ENCODE results near the gene MUC22.
A peak's percentile ranks its signal among the peaks of the same experiment; 100 is the strongest.
"Not testable (repeated sequence)": the region's sequence is repeated elsewhere in the genome, so short reads cannot be mapped to it uniquely, and the experiment has no call there.

The MUC22 gene

DNA sequence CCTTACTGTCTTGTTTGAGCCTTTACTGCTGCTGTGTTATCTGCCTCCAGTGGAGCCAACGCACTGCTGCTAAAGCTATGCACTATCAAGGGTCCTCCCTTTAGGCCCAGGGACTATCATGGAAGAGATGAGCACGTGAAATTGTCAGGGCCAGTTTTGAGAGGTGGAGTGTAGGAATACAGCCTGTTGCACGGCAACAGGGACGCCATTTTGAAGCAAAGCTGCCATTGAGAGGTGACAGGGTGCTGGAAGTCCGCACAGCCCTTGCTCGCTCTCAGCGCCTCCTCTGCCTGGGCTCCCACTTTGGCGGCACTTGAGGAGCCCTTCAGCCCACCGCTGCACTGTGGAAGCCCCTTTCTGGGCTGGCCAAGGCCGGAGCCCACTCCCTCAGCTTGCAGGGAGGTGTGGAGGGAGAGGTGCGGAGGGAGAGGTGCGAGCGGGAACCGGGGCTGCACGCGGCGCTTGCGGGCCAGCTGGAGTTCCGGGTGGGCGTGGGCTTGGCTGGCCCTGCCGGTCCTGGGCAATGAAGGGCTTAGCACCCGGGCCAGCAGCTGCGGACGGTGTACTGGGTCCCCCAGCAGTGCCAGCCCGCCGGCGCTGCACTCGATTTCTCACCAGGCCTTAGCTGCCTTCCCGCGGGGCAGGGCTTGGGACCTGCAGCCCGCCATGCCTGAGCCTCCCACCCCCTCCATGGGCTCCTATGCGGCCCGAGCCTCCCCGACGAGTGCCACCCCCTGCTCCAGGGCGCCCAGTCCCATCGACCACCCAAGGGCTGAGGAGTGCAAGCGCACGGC lies 10.0 kb upstream of the MUC22 start:
- DNase-seq, result not testable (repeated sequence)

DNA sequence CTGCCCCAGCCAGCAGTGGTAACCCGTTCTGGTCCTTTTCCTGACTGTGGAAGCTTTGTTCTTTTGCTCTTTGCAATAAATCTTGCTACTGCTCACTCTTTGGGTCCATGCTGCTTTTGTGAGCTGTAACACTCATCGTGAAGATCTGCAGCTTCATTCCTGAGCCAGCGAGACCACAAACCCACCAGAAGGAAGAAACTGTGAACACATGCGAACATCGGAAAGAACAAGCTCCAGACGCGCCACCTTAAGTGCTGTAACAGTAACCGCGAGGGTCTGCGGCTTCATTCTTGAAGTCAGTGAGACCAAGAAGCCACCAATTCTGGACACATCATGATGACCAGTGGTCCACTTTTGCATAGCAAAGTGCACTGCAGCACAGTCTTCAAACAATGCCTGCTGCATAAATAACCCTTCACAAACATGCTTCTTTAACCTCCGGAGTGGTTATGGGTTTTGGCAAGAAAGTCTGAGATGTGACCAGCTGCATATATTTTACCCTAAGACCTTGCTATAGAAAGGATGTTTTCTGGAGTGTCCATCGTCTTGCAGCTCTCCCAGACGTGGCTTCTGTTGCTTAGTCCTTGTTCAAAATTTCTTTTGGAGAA lies 8.9 kb upstream of the MUC22 start:
- DNase-seq, result no peak

DNA sequence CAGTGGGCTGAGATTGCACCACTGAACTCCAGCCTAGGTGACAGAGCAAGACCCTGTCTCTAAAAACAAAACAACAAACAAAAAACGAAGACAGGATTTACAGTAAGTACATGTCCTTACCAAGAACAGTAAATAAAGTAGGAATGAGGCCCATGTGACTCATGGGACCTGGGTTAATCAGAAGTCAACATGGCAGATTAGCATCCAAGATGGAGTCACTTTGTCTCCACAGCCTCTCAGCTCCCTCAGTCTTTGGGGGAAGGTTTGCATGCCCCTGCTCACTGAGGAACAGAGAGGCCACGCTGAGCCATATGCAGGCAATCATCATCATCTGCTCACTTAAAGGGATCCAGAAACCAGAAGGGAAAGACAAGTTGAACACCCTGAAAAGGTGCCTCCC lies 7.8 kb upstream of the MUC22 start:
- DNase-seq, result no peak

DNA sequence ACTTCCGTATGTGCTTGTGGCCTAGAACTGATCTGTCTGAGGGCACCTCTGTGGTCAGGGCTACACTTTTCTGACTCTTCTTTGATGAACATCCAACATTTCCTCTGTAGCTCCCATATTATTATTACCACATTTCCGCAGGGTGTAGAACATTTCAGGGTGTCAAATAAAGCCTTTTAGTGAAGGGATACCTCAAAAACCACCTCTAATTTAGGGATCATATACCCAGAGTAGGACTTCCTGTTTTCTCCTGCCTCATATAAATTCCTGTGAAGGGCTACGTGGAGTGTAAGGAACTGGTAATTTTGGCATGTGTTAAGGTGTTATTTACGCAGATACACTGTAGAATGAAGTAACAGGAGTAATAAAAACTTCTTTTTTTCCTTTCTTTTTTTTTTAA lies 5.5 kb upstream of the MUC22 start:
- DNase-seq, result no peak

DNA sequence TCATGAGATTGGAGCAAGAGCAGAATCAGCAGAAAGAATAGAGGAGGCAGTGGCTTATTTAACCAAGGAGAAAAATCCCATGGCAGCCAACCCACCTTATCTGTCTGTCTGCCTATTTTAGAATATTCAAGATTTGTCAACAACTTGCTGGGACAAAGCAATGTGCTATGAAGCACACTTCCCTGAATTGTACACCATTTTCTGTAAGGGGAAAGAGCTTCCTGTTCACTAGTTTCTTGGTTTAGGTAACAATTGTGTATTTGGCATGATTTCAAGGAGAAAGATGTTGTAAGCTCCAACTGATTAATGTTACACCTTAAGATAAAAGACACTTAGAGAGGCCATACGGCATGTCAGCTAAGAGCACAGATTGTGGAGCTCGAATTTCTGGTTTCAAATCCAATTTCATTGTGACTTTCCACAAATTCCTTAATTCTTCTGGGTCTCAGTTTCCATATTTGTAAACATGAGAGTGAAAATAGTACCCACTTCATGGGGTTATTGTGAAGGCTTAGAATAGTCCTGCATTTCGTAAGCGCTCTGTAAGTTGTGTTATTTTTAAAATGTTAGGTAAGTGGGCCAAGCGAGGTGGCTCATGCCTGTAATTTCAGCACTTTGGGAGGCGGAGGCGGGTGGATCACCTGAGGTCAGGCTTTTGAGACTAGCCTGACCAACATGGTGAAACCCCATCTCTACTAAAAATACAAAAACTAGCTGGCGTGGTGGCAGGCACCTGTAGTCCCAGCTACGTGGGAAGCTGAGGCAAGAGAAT lies 4.8 kb upstream of the MUC22 start:
- DNase-seq, result no peak

DNA sequence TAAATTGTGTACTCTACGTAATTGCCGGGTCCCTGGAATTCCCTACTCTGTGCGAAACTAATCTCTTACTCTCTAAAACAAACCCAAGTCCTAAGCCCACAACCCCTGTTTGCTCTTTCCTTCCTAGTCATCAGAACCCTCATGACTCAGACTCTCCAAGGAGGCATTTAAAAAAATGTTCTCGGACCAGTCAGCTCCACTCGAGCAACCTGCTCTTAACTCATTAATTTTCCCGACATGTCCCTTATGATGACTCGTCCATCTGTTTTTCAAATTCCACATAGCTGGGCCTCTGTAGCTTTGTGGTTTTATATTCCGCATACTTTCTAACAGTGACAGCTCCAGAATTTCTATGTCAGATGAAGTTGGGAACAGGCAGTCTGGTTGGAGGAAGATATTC lies 2.6 kb upstream of the MUC22 start:
- no peak for DNase-seq

DNA sequence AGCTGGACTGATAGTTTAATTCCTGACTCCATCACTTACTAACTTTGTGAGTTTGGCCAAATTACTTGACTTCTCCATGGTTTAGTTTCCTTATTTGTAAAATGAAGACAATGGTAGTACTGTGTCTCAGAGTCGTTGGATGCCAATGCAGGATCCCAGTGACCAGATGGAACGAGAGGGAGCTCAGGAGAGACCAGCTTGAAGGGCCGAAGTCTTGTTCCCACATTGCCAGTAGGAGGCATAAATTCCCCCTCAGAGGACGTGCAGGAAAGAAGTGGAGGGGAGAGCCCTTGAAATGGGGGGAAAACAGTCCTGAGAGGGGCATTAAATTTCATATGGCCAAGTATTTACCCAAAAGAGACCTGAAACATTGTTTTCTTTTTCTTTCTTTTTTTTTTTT lies 2.1 kb upstream of the MUC22 start:
- DNase-seq, result no peak

DNA sequence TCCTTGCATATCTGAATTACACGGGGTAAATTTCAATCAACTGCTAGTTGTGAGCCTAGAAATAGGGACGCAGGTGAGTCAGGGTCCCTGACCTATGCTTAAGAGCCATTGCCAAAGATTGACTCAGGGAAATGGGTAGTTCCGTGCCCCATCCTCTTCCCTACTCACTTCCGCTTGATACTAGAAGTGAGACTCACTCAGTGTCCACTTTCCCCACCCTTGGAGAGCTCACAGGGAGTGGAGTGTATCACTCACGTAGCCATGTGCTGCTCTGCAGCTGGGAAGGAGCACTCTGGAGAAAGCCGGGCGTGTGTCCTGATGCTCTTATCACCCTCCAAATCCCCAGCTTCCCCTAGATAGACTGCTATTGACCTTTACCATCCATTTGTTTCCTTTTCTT lies 543 bp upstream of the MUC22 start:
- DNase-seq, result no peak

DNA sequence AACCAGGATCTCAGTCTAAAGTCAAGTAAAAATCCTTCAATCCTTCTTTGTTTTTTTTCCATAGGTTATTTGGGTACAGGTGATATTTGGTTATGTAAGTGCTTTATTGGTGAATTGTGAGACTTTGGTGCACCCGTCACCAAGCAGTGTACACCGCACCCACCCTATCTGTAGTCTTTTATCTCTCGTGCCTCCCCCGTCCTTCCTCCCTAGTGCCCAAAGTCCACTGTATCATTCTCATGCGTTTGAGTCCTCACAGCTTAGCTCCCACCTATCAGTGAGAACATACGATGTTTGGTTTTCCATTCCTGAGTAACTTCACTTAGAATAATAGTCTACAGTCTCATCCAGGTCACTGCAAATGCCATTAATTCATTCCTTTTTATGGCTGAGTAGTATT lies 879 bp downstream of the MUC22 start:
- no peak for DNase-seq

DNA sequence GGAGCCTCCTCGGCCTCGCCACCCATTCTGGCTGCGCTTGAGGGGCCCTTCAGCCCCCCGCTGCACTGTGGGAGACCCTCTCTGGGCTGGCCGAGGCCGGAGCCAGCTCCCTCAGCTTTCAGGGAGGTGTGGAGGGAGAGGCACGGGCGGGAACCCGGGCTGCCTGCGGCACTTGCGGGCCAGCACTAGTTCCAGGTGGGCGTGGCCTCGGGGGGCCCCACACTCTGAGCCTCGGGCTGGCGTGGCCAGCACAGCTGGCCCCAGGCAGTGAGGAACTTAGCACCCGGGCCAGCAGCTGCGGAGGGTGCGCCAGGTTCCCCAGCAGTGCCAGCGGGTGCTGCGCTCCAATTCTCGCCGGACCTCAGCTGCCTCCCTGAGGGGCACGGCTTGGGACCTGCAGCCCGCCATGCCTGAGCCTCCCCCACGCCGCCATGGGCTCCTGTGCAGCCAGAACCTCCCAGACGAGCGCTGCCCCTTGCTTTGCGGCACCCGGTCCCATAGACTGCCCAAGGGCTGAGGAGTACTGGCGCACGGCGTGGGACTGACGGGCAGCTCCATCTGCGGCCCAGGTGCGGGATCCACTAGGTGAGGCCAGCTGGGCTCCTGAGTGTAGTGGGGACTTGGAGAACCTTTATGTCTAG lies 6.5 kb downstream of the MUC22 start:
- DNase-seq, result no peak

DNA sequence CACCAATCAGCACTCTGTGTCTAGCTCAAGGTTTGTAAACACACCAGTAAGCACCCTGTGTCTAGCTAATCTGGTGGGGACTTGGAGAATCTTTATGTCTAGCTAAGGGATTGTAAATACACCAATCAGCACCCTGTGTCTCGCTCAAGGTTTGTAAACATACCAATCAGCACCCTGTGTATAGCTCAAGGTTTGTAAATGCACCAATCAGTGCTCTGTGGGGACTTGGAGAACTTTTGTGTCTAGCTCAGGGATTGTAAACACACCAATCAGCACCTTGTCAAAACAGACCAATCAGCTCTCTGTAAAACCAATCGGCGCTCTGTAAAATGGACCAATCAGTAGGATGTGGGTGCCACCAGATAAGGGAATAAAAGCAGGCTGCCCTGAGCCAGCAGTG lies 7.2 kb downstream of the MUC22 start:
- not testable (repeated sequence) for DNase-seq

DNA sequence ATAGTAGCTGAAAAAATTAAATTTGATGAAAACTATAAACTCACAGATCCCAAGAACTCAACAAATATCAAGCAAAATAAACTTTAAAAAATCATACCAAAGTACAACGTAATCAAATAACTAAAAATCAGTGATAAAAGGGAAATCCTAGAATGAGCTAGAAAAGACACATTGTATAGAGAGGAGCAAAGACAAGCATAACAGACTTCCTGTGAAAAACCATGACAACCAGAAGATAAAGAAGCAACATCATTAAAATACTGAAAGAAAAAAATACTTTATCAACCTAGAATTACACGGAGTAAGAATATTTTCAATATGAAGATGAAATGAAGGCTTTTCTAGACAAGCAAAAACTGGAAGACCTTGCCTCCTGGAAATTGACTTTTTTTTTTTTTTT lies 9.8 kb downstream of the MUC22 start:
- no peak for DNase-seq

DNA sequence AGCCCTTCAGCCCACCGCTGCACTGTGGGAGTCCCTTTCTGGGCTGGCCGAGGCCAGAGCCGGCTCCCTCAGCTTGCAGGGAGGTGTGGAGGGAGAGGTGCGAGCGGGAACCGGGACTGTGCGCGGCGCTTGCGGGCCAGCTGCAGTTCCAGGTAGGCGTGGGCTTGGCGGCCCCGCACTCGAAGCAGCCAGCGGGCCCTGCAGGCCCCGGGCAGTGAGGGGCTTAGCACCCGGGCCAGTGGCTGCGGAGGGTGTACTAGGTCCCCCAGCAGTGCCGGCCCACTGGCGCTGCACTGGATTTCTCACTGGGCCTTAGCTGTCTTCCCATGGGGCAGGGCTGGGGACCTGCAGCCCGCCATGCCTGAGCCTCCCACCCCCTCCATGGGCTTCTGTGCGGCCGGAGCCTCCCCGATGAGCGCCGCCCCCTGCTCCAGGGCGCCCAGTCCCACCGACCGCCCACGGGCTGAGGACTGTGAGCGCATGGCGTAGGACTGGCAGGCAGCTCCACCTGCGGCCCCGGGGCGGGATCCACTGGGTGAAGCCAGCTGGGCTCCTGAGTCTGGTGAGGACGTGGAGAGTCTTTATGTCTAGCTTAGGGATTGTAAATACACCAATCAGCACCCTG lies 10.5 kb downstream of the MUC22 start:
- DNase-seq, result not testable (repeated sequence)

DNA sequence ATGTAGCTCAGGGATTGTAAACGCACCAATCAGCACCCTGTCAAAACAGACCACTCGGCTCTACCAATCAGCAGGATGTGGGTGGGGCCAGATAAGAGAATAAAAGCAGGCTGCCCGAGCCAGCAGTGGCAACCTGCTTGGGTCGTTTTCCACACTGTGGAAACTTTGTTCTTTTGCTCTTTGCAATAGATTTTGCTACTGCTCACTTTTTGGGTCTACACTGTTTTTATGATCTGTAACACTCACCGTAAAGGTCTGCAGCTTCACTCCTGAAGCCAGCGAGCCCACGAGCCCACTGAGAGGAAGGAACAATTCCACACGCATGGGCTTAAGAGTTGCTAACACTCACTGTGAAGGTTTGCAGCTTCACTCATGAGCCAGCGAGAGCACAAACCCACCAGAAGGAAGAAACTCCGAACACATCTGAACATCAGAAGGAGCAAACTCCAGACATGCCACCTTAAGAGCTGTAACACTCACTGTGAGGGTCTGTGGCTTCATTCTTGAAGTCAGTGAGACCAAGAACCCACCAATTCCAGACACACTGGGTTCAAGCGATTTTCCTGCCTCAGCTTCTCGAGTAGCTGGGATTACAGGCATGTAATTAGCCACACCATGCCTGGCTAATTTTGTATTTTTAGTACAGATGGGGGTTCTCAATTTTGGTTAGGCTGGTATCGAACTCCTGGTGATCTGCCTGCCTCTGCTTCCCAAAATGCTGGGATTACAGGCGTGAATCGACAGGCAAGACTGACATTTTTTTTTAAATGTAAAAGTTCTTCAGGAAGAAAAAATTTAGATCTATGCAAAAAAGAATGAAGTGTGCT lies 11.6 kb downstream of the MUC22 start:
- DNase-seq, result not testable (repeated sequence)

DNA sequence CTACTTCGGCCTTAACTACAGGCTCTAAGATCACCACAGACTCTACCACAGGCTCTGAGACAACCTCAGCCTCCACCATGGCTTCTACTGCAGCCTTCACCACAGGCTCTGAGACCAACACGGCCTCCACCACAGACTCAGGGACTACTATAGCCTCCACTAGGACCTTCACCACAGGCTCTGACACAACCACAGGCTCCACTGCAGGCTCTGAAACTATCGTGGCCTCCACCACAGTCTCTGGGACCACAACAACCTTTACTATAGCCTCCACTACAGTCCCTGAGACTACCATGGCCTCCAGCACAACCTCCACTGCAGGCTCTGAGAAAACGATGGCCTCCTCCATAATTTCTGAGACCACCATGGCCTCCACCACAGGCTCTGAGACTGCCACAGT lies 15.3 kb downstream of the MUC22 start:
- DNase-seq, result no peak

DNA sequence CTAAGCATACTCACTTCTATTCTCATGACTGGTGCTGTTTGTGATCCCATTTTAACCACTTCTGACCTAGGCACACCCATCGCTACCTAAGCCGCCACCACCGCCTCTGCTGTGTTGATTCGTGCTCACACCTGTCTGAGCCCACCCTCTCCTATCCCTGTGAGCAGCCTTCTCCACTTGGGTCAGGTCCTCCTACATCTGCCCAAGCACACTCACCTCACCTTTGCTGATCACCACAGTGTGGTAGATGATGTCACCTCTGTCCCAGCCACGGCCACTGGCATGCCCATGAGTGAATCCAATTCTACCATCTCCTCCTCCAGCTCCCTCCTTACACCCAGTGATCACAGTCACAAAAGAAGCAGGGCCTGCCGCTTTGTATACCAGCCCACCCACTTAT lies 20.8 kb downstream of the MUC22 start:
- peak; percentile 14 for DNase-seq

DNA sequence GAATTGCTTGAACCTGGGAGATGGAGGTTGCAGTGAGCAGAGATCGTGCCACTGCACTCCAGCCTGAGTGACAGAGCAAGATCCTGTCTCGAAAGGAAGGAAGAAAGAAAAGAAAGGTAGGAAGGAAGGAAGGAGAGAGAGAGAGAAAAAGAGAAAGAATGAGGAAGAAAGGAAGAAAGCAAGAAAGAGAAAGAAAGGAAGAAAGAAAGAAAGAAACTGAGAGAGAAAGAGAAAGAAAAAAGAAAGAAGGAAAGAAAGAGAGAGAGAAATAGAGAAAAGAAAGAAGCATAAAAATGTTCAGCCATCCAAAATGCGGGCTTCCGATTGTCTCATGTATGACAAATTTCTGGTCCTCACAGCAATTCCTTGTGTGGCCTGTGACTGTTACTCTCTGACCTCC lies 22.8 kb downstream of the MUC22 start:
- no peak for DNase-seq

DNA sequence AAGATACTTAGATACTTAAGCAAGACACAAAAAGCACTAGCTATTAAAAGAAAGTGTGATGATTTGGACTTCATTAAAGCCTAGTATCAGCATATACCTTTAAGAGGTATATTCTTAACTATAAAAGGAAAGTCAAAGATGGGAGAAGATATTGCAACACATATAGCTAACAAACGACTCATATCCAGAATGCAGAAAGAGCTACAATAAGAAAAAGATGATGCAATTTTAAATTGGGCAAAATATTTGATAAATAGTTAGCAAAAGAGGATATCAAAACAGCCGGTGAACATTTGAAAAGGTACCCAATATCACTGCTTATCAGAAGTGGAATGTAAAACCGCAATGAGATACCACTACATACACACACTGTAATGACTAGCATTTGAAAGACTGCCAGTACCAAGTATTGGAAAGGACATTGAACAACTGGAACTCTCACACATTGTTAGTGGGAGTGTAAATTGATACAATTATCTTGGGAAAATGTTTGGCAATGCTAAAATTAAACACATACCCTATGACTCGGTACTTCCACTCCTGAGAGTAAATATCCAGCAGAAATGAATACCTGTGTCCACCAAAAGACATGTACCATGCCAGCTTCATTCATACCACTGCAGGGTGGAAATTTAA lies 25.7 kb downstream of the MUC22 start:
- DNase-seq, result no peak

DNA sequence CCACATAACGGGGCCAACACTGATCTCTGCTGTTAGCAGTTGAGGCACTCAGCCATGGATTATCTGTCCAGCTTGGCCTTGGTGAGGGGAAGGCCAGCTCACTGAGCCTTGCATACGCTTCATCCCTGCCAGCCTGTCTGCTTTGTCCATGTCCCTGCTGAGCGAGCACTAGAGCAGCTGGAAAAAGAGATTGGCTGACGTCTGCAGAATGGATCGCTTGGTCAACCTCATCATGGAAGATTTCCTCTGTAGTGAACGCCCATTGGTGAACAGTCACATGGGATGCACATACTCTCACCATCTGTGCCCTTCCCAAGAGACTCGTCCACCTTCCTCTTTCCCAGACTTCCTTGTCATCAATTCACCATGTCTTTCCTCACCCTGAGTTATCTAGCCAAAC lies 26.9 kb downstream of the MUC22 start:
- no peak for DNase-seq

DNA sequence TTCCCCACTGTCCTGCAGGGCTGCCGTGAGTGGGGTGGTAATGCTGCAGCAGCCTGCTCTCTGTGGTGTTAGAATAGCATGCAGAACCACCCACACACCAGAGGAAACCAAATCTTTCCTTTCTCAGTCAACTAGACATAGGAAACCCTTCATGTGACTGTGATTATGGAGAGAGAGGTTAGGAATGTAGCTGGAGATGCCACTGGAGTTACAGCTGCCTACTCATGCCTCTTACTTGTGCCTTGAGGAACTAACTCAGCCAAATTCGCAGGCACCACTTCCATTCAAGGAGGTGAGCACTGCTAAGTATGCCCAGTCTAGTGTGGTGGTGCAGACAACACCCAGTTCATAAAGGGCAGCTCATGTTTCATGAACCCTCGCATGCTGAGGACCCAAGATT lies 27.4 kb downstream of the MUC22 start:
- DNase-seq, result no peak

DNA sequence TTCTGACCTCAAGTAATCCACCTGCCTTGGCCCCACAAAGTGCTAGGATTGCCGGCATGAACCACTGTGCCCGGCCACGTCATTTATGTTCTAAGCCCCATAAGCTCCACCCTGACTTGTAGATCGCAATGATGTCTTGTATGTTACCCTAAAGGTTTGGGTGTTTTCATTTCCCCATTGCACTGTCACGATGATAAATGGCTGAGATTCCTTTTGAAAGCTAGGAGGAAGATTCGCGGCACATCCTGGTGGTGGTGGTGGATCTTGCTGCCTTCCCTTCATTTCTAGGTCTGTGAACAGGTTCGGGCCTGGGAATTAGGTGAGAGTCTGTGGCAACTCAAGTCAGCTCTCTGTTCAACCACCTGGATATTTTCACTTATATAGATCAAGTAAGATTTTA lies 28.3 kb downstream of the MUC22 start:
- DNase-seq, result no peak

DNA sequence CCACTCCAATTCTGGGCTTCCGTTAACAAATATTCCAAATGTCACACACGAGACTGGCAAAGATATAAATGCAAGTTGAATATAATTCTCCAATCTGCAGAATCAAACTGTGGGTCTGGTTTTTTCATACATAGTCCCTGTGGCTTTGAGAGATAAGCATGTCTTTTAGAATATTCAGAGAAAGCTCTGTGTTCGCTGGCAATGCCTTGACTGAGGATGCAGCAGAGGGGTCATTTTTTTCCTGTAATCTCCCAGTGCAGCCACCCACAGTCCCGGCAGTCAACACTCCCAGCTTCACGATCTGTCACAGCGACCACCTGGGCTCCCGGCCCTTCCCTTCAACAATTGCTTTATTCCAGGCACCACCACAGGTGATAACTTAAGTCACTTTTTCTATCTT lies 30.5 kb downstream of the MUC22 start:
- no peak for DNase-seq
